Adrenal gland (tissue), 5 donors: Measurements from ENCODE around the gene STRC.
"Not testable (repeated sequence)": the region's sequence is repeated elsewhere in the genome, so short reads cannot be mapped to it uniquely, and the experiment has no call there.

Experiments
- POLR2A ChIP-seq, 2 donors: fragments of 450-650 bp; IDR thresholded peaks; one replicate each; pipeline ENCODE4 v1.6.1; 2017; ENCODE audit warnings: antibody characterized with exemption in 2 of 2, mild to moderate bottlenecking in 2 of 2, moderate library complexity in 1 of 2
- TF ChIP-seq, protein P1 (sequence below), 6 experiments: fragments of 450-650 bp in 4 of 6; fragments of 200-600 bp in 2 of 6; sonication (generic) in 1 of 6; IDR thresholded peaks; 1 replicate in 5 of 6; 2 replicates in 1 of 6; pipeline versions ENCODE4 v1.5.1 to v1.8.0; 2016 to 2021; ENCODE audit warnings: antibody characterized with exemption in 6 of 6, mild to moderate bottlenecking in 2 of 6, moderate library complexity in 1 of 6
- donor health status: DM: no; HTN: no; CAD: no.

DNA sequence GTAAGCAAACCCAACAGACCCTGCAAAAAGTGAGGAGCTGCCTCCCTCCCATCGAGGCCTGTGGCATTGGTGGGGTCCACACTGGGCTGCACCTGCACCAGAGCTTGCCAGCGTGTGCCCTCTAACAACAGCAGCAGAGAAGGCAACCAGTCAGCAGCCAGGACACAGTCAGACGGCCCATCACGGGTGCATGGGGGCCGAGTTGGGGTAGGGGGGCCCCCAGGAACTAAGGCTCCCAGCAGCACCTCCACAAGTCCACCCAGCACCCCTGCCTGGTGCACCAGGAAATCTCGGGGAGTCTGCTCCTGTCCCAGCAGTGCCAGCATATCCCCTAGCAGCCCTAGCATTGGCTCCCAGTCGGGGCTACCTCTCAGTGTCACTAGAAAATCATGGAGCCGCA lies 850 bp downstream of the STRC start:
- TF ChIP-seq POLR2A (IDR thresholded peaks at IDR 0.05): not testable (repeated sequence)
- TF ChIP-seq, protein P1, sequence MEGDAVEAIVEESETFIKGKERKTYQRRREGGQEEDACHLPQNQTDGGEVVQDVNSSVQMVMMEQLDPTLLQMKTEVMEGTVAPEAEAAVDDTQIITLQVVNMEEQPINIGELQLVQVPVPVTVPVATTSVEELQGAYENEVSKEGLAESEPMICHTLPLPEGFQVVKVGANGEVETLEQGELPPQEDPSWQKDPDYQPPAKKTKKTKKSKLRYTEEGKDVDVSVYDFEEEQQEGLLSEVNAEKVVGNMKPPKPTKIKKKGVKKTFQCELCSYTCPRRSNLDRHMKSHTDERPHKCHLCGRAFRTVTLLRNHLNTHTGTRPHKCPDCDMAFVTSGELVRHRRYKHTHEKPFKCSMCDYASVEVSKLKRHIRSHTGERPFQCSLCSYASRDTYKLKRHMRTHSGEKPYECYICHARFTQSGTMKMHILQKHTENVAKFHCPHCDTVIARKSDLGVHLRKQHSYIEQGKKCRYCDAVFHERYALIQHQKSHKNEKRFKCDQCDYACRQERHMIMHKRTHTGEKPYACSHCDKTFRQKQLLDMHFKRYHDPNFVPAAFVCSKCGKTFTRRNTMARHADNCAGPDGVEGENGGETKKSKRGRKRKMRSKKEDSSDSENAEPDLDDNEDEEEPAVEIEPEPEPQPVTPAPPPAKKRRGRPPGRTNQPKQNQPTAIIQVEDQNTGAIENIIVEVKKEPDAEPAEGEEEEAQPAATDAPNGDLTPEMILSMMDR (IDR thresholded peaks at IDR 0.05): not testable (repeated sequence)
